ENCODE results near the gene TPRG1.

TPRG1 gene

GRCh38 chr3:189171707-189172106, at the start of gene TPRG1:
TPRG1 (plus strand) TSS chr3:189171971; CDS start chr3:189207385, 35,414 bp downstream.
- no peak for DNase-seq

GRCh38 chr3:189122110-189122509, 49.7 kb upstream of the TPRG1 start:
- no peak for DNase-seq

- no peak for DNase-seq
Observed at GRCh38 chr3:189122526-189123205, 49.1 kb upstream of the TPRG1 start.

GRCh38 chr3:189123595-189124387, 48.0 kb upstream of the TPRG1 start:
- DNase-seq = no peak

GRCh38 chr3:189132231-189132671, 39.5 kb upstream of the TPRG1 start:
- DNase-seq = peak; percentile 81 to 85

- no peak for DNase-seq
Observed at GRCh38 chr3:189132839-189133238, 38.9 kb upstream of the TPRG1 start.

- DNase-seq = no peak
Observed at GRCh38 chr3:189133768-189134167, 38.0 kb upstream of the TPRG1 start.

GRCh38 chr3:189137416-189137815, 34.4 kb upstream of the TPRG1 start:
- no peak for DNase-seq

GRCh38 chr3:189138901-189139610, 32.7 kb upstream of the TPRG1 start:
- no peak for DNase-seq

- DNase-seq = no peak
Observed at GRCh38 chr3:189139611-189139940, 32.2 kb upstream of the TPRG1 start.

GRCh38 chr3:189142527-189142926, 29.2 kb upstream of the TPRG1 start:
- DNase-seq = peak; percentile 24 to 60

GRCh38 chr3:189143321-189143720, 28.4 kb upstream of the TPRG1 start:
- no peak for DNase-seq

GRCh38 chr3:189143771-189144170, 28.0 kb upstream of the TPRG1 start:
- DNase-seq = no peak

- DNase-seq = peak; percentile 57 to 82
Observed at GRCh38 chr3:189144645-189145044, 27.1 kb upstream of the TPRG1 start.

GRCh38 chr3:189146848-189147247, 24.9 kb upstream of the TPRG1 start:
- no peak for DNase-seq

GRCh38 chr3:189148081-189148507, 23.7 kb upstream of the TPRG1 start:
- DNase-seq = peak; percentile 66 to 76

- no peak for DNase-seq
Observed at GRCh38 chr3:189149203-189149602, 22.6 kb upstream of the TPRG1 start.

- DNase-seq = no peak
Observed at GRCh38 chr3:189157232-189158007, 14.4 kb upstream of the TPRG1 start.

GRCh38 chr3:189158034-189158433, 13.7 kb upstream of the TPRG1 start:
- DNase-seq = no peak

- no peak for DNase-seq
Observed at GRCh38 chr3:189160519-189161309, 11.1 kb upstream of the TPRG1 start.

GRCh38 chr3:189165092-189165612, 6.6 kb upstream of the TPRG1 start:
- DNase-seq = no peak

GRCh38 chr3:189166321-189166720, 5.5 kb upstream of the TPRG1 start:
- no peak for DNase-seq
